ENCODE results near the gene XPO1.

- TF ChIP-seq, protein P1, sequence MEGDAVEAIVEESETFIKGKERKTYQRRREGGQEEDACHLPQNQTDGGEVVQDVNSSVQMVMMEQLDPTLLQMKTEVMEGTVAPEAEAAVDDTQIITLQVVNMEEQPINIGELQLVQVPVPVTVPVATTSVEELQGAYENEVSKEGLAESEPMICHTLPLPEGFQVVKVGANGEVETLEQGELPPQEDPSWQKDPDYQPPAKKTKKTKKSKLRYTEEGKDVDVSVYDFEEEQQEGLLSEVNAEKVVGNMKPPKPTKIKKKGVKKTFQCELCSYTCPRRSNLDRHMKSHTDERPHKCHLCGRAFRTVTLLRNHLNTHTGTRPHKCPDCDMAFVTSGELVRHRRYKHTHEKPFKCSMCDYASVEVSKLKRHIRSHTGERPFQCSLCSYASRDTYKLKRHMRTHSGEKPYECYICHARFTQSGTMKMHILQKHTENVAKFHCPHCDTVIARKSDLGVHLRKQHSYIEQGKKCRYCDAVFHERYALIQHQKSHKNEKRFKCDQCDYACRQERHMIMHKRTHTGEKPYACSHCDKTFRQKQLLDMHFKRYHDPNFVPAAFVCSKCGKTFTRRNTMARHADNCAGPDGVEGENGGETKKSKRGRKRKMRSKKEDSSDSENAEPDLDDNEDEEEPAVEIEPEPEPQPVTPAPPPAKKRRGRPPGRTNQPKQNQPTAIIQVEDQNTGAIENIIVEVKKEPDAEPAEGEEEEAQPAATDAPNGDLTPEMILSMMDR (conservative IDR thresholded peaks at IDR 0.05 in 1 of 2, IDR thresholded peaks at IDR 0.05 in 1 of 2; ENCODE audit: extremely low read depth in 1 of 2, insufficient read depth in 1 of 2, low read depth in 1 of 2, low read length in 2 of 2), result no peak
- TF ChIP-seq EZH2 (IDR thresholded peaks at IDR 0.05; ENCODE audit: borderline replicate concordance, low read length), result no peak
These were observed 27.2 kb downstream of the XPO1 start for GRCh38 chr2:61510674-61511671.
